Peyer's patch (tissue), 4 donors: ENCODE results near the gene RYR1. TPM values are rescaled to one million over a fixed set of nuclear protein-coding genes. Genes with fewer than 3 reads are reported as not detected.

ENCODE experiments used
- DNase-seq, 3 donors: peaks; one replicate each; pipeline ENCODE4 v3.0.0-alpha.2; 2017 to 2019
- H3K27ac ChIP-seq, 4 donors: fragments of 200-600 bp; sonication (generic); one replicate each; pipeline ENCODE4 v1.5.1; 2016 to 2019
- H3K27me3 ChIP-seq, 2 donors: fragments of 200-600 bp; sonication (generic); one replicate each; pipeline ENCODE4 v1.5.1; 2019
- H3K36me3 ChIP-seq, 3 donors: fragments of 200-600 bp; sonication (generic); one replicate each; pipeline ENCODE4 v1.5.1; 2016 to 2019
- H3K4me1 ChIP-seq, 4 donors: fragments of 200-600 bp; sonication (generic); one replicate each; pipeline ENCODE4 v1.5.1; 2016 to 2019
- H3K4me3 ChIP-seq, 4 donors: fragments of 200-600 bp; sonication (generic); 1 replicate in 3 of 4; 2 replicates in 1 of 4; pipeline ENCODE4 v1.5.1; 2016 to 2019; ENCODE audit warnings: mild to moderate bottlenecking in 1 of 4
- H3K9me3 ChIP-seq, 4 donors: fragments of 200-600 bp; sonication (generic); one replicate each; pipeline ENCODE4 v1.5.1; 2016 to 2019; ENCODE audit warnings: mild to moderate bottlenecking in 1 of 4
- POLR2A ChIP-seq, 2 donors: fragments of 450-650 bp; IDR thresholded peaks; one replicate each; pipeline ENCODE4 v1.5.1; 2017; ENCODE audit warnings: antibody characterized with exemption in 2 of 2, mild to moderate bottlenecking in 2 of 2, moderate library complexity in 2 of 2
- total RNA-seq, 4 donors: library from RNA; depleted of rRNA; stranded (reverse); fragments of >200 nt; gene quantifications; one replicate each; pipeline ENCODE4 v1.1.0, GENCODE V29; 2016
- TF ChIP-seq, protein P1 (sequence below), 6 experiments: fragments of 450-650 bp in 4 of 6; fragments of 200-600 bp in 2 of 6; sonication (generic) in 1 of 6; IDR thresholded peaks; one replicate each; pipeline ENCODE4 v1.5.1; 2017 to 2019; ENCODE audit warnings: antibody characterized with exemption in 6 of 6, mild to moderate bottlenecking in 3 of 6, moderate library complexity in 1 of 6

Gene RYR1
- total RNA-seq, 4 donors from 2014 or later, result 0.35 to 4.6 (median 3.4) TPM

GRCh38 chr19:38583219-38583984 lies 149.9 kb downstream of the RYR1 start:
- DNase-seq, result peak in 2 of 3 donors; percentile 59 to 63

DNA sequence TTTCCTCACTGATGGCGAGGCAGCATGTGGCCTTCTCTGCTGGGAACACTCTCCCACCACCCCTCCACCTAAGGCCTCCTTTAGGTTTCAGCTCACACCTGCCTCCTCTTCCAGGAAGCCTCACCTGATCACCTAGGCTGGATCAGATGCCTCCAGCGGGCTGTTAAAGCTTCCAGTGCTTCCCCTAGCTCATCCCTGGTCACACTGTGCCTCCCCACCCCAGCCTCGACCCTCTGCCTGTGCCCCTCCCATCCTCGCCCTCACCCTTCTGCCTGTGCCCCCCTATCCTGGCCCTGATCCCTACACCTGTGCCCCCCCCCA lies 150.5 kb downstream of the RYR1 start:
- TF ChIP-seq POLR2A (IDR thresholded peaks at IDR 0.05), result no peak
- TF ChIP-seq, protein P1, sequence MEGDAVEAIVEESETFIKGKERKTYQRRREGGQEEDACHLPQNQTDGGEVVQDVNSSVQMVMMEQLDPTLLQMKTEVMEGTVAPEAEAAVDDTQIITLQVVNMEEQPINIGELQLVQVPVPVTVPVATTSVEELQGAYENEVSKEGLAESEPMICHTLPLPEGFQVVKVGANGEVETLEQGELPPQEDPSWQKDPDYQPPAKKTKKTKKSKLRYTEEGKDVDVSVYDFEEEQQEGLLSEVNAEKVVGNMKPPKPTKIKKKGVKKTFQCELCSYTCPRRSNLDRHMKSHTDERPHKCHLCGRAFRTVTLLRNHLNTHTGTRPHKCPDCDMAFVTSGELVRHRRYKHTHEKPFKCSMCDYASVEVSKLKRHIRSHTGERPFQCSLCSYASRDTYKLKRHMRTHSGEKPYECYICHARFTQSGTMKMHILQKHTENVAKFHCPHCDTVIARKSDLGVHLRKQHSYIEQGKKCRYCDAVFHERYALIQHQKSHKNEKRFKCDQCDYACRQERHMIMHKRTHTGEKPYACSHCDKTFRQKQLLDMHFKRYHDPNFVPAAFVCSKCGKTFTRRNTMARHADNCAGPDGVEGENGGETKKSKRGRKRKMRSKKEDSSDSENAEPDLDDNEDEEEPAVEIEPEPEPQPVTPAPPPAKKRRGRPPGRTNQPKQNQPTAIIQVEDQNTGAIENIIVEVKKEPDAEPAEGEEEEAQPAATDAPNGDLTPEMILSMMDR (IDR thresholded peaks at IDR 0.05), result no peak
- no peak for DNase-seq
- Histone ChIP-seq H3K27me3 (no peaks in the 10 kb centered on the region), H3K4me1 (no peaks in the 10 kb centered on the region), H3K4me3 (no peak overlapping the region), H3K27ac (peak overlapping the region in 1 of 4 donors; percentile 72), H3K9me3 (no peaks in the 10 kb centered on the region), H3K36me3 (no peaks in the 10 kb centered on the region)

More at GRCh38 chr19:38583219-38583984, 149.9 kb downstream of the RYR1 start:
- Histone ChIP-seq H3K27me3 (no peaks in the 10 kb centered on the region), H3K4me1 (no peaks in the 10 kb centered on the region), H3K27ac (peak overlapping the region in 1 of 4 donors; percentile 72), H3K36me3 (no peaks in the 10 kb centered on the region), H3K9me3 (no peaks in the 10 kb centered on the region), H3K4me3 (no peak overlapping the region)
- no peak for TF ChIP-seq POLR2A (IDR thresholded peaks at IDR 0.05)
- TF ChIP-seq, protein P1 (IDR thresholded peaks at IDR 0.05), result no peak

DNA sequence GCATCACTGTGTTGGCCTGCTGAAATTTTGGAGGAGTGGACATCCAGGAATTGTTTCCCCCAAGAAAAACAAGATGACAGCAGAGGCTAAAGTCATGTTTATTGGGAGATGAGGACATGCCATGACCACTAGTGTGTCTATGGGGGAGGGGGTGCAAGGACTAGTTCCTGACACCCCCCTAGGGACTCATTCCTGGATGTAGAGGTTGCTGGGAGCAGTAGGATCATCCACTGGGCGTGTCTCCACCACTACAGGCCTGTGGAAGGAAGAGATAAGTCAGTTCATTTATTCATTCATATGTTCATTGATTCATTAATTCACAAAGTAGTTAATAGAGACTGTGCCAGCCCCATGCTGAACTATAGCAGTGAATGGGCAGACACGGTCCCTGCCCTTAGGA lies 154.1 kb downstream of the RYR1 start:
- H3K4me1 ChIP-seq, result no peaks in the 10 kb centered on the region
- H3K4me3 ChIP-seq, result no peak overlapping the region
- H3K36me3 ChIP-seq, result no peaks in the 10 kb centered on the region
- no peak for TF ChIP-seq POLR2A (IDR thresholded peaks at IDR 0.05)
- TF ChIP-seq, protein P1 (IDR thresholded peaks at IDR 0.05), result no peak
- no peaks in the 10 kb centered on the region for H3K9me3 ChIP-seq
- no peak overlapping the region for H3K27ac ChIP-seq
- no peaks in the 10 kb centered on the region for H3K27me3 ChIP-seq
- no peak for DNase-seq

GRCh38 chr19:38588041-38588440 lies 154.6 kb downstream of the RYR1 start:
- H3K27ac ChIP-seq, result no peak overlapping the region
- TF ChIP-seq, protein P1 (IDR thresholded peaks at IDR 0.05), result no peak
- no peak for TF ChIP-seq POLR2A (IDR thresholded peaks at IDR 0.05)
- H3K36me3 ChIP-seq, result no peaks in the 10 kb centered on the region
- no peak for DNase-seq
- H3K4me3 ChIP-seq, result no peak overlapping the region
- no peaks in the 10 kb centered on the region for H3K9me3 ChIP-seq
- H3K27me3 ChIP-seq, result no peaks in the 10 kb centered on the region
- no peaks in the 10 kb centered on the region for H3K4me1 ChIP-seq

DNA sequence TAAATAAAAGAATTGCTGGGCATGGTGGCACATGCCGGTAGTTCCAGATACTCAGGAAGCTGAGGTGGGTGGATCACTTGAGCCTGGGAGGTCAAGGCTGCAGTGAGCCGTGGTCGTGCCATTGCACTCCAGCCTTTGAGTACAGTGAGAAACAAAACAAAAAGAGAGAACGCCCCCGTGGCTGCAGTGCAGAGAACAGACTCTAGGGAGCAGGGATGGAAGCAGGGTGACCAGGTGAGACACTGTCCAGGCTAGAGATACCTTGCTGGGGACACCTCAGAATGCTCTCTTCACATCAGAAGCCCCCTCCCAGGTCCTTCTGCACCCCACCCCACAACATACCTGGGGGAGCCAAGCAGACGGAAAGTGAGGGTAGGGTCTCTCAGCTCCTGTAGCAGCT lies 159.4 kb downstream of the RYR1 start:
- H3K9me3 ChIP-seq, result no peaks in the 10 kb centered on the region
- no peak overlapping the region for H3K4me3 ChIP-seq
- peaks cover 0 to 4% (median 0%) of the 10 kb centered on the region in 4 donors for H3K4me1 ChIP-seq
- no peak overlapping the region for H3K27ac ChIP-seq
- DNase-seq, result no peak
- H3K36me3 ChIP-seq, result no peaks in the 10 kb centered on the region
- TF ChIP-seq POLR2A (IDR thresholded peaks at IDR 0.05), result no peak
- TF ChIP-seq, protein P1 (IDR thresholded peaks at IDR 0.05), result no peak
- no peaks in the 10 kb centered on the region for H3K27me3 ChIP-seq
